Calu3 (cell line): ENCODE data around the gene SNX13. TPM values are rescaled to one million over a fixed set of nuclear protein-coding genes. Genes with fewer than 3 reads are reported as not detected.

Experiments
- BruUV-seq: library from RNA; stranded (reverse); fragments of 400-500 nt; replicated peaks from 2 replicates; lab custom pipeline; 2021; lab: Mats Ljungman, UMichigan
- CTCF ChIA-PET: fragments of 300-600 bp; sonication (Branson Sonifier 250); formaldehyde crosslinking; loops from one replicate; lab custom pipeline; 2022; ENCODE audit warnings: antibody characterized with exemption; lab: Charles Lee
- DNase-seq: peaks from one replicate; pipeline ENCODE4 v3.0.0; 2022
- H3K27ac Mint-ChIP-seq: one replicate; pipeline ENCODE4 v1.8.0; 2022; ENCODE audit warnings: mixed read lengths; ENCODE audit not compliant: unreplicated experiment
- H3K27me3 Mint-ChIP-seq: one replicate; pipeline ENCODE4 v1.8.0; 2022; ENCODE audit warnings: mixed read lengths; ENCODE audit not compliant: unreplicated experiment
- H3K36me3 Mint-ChIP-seq: one replicate; pipeline ENCODE4 v1.8.0; 2022; ENCODE audit warnings: mild to moderate bottlenecking, moderate library complexity, mixed read lengths; ENCODE audit not compliant: insufficient read depth, unreplicated experiment
- H3K4me1 Mint-ChIP-seq: one replicate; pipeline ENCODE4 v1.8.0; 2022; ENCODE audit warnings: mild to moderate bottlenecking, low read depth, mixed read lengths; ENCODE audit not compliant: unreplicated experiment
- H3K4me3 Mint-ChIP-seq: one replicate; pipeline ENCODE4 v1.8.0; 2022; ENCODE audit warnings: mild to moderate bottlenecking, low read depth, moderate library complexity, mixed read lengths; ENCODE audit not compliant: unreplicated experiment
- H3K9me3 Mint-ChIP-seq: one replicate; pipeline ENCODE4 v1.8.0; 2022; ENCODE audit warnings: low read depth, mixed read lengths; ENCODE audit not compliant: unreplicated experiment
- CTCF ChIP-seq: fragments of 200-600 bp; IDR thresholded peaks from one replicate; pipeline ENCODE4 v1.8.0; 2022; ENCODE audit warnings: antibody characterized with exemption; ENCODE audit not compliant: unreplicated experiment
- intact Hi-C: fragments of 100-400 bp; cut with micrococcal nuclease; formaldehyde crosslinking; loops from one replicate; pipeline ENCODE4 v1.10.0; 2022; ENCODE audit not compliant: unreplicated experiment
- total RNA-seq: library from RNA; stranded (reverse); gene quantifications from 2 replicates; pipeline ENCODE4 v1.2.3, GENCODE V29; 2022

SNX13 gene
- total RNA-seq, 1 experiment from 2014 or later: 71.9 TPM

- Mint-ChIP-seq H3K4me3 (no peak overlapping the region), H3K27me3 (peaks cover 6% of the 10 kb centered on the region), H3K36me3 (no peaks in the 10 kb centered on the region), H3K27ac (no peak overlapping the region), H3K4me1 (no peaks in the 10 kb centered on the region), H3K9me3 (no peaks in the 10 kb centered on the region)
- CTCF ChIA-PET: no interaction called here
- no peak for TF ChIP-seq CTCF
- DNase-seq: no peak
- BruUV-seq: no TSS peak
- intact Hi-C loops: no loop called here
Observed at GRCh38 chr7:17743316-17743715, 197.0 kb downstream of the SNX13 start.

GRCh38 chr7:17741426-17741825 is 198.9 kb downstream of the SNX13 start:
- H3K36me3 Mint-ChIP-seq: no peaks in the 10 kb centered on the region
- no peak overlapping the region for H3K27ac Mint-ChIP-seq
- DNase-seq: peak; percentile 15
- CTCF ChIA-PET: no interaction called here
- BruUV-seq: no TSS peak
- TF ChIP-seq CTCF: no peak
- H3K9me3 Mint-ChIP-seq: no peaks in the 10 kb centered on the region
- intact Hi-C loops: no loop called here
- no peaks in the 10 kb centered on the region for H3K4me1 Mint-ChIP-seq
- H3K4me3 Mint-ChIP-seq: no peak overlapping the region
- peaks cover 25% of the 10 kb centered on the region for H3K27me3 Mint-ChIP-seq

Other genes starting within 250 kb of the SNX13 start
- gene PRPS1L1, start 87.4 kb upstream of the SNX13 start, total RNA-seq: not detected in 2 replicates